NB4 (cell line): ENCODE results near the gene MMADHC.
A peak's percentile ranks its signal among the peaks of the same experiment; 100 is the strongest.

Source experiments
- DNase-seq: peaks from one replicate; pipeline ENCODE4 v3.0.0; 2010; ENCODE audit warnings: low read depth
- H3K4me3 ChIP-seq: one replicate; pipeline ENCODE4 v1.5.1; 2011; ENCODE audit warnings: mild to moderate bottlenecking, low read depth, low read length, moderate library complexity
- MYC ChIP-seq: IDR thresholded peaks from 2 replicates; pipeline ENCODE4 v1.6.1; 2011; ENCODE audit warnings: low read depth, low read length
- POLR2A ChIP-seq: IDR thresholded peaks from 2 replicates; pipeline ENCODE4 v1.6.1; 2011; ENCODE audit warnings: mild to moderate bottlenecking; ENCODE audit not compliant: insufficient read length; ENCODE audit errors: extremely low read depth
- TF ChIP-seq, protein P1 (sequence below): IDR thresholded peaks from one replicate; pipeline ENCODE4 v1.5.1; 2012; ENCODE audit warnings: low read depth, low read length
- TF ChIP-seq, protein P2 (sequence below): IDR thresholded peaks from 2 replicates; pipeline ENCODE4 v1.6.1; 2011; ENCODE audit warnings: low read depth, low read length

MMADHC gene

DNA sequence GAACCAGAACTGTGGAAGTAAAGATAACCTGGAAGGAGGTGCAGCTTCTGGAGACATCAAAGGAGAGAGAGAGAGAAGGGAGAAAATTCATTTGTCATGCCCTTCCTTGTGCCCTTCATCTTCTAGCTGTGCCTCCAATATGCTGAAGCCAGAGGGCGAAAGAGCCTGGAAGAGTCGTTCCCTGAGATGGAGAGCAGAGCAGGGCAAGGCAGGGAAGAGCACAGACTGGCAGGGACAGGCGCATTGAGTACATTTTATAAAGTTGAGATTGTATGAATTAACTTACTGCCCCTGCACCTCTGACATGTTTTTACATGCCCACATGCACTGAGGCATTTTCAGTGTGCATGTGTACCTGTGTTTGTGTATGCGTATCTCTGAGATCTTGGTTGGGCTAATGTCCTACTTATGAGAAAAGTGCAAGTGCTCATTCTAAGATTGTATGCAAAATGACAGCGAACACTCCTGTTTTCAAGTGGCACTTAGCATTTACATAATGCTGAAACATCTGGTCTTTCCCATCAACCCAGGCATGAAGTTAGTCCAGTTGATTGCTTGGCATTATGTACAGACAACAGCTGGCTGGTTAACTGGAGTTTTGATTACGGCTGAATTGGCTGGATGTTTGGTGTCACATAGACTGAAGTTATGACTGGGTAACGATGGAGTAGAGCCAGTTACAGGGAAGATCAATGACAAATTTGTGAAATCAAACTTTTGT is 23.7 kb upstream of the MMADHC start:
- H3K4me3 ChIP-seq: no peak overlapping the region
- TF ChIP-seq, protein P1, sequence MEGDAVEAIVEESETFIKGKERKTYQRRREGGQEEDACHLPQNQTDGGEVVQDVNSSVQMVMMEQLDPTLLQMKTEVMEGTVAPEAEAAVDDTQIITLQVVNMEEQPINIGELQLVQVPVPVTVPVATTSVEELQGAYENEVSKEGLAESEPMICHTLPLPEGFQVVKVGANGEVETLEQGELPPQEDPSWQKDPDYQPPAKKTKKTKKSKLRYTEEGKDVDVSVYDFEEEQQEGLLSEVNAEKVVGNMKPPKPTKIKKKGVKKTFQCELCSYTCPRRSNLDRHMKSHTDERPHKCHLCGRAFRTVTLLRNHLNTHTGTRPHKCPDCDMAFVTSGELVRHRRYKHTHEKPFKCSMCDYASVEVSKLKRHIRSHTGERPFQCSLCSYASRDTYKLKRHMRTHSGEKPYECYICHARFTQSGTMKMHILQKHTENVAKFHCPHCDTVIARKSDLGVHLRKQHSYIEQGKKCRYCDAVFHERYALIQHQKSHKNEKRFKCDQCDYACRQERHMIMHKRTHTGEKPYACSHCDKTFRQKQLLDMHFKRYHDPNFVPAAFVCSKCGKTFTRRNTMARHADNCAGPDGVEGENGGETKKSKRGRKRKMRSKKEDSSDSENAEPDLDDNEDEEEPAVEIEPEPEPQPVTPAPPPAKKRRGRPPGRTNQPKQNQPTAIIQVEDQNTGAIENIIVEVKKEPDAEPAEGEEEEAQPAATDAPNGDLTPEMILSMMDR: no peak
- no peak for TF ChIP-seq POLR2A
- TF ChIP-seq, protein P2, sequence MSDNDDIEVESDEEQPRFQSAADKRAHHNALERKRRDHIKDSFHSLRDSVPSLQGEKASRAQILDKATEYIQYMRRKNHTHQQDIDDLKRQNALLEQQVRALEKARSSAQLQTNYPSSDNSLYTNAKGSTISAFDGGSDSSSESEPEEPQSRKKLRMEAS: no peak
- TF ChIP-seq MYC: no peak
- DNase-seq: no peak

DNA sequence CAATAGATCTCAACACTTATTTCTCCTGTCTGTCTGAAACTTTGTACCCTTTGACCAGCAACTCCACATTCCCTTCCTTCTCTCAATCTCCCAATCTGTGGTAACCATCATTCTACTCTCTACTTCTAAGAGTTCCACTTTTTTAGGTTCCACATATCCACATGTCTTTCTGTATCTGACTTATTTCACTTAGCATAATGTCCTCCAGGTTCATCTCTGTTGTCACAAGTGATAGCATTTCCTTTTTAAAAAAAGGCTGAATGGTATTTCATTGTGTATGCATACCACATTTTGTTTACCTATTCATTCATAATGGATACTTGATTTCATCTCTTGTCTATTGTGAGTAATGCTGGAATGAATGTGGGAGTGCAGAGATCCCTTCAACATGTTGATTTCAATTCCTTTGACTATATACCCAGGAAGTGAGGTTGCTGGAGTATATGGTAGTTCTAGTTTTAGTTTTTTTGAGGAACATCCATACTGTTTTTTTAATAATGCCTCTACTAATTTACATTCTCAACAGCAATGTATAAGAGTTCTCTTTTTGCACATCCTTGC is 18.8 kb upstream of the MMADHC start:
- DNase-seq: no peak
- TF ChIP-seq MYC: no peak
- TF ChIP-seq, protein P1: no peak
- TF ChIP-seq, protein P2: no peak
- TF ChIP-seq POLR2A: no peak
- H3K4me3 ChIP-seq: no peak overlapping the region

DNA sequence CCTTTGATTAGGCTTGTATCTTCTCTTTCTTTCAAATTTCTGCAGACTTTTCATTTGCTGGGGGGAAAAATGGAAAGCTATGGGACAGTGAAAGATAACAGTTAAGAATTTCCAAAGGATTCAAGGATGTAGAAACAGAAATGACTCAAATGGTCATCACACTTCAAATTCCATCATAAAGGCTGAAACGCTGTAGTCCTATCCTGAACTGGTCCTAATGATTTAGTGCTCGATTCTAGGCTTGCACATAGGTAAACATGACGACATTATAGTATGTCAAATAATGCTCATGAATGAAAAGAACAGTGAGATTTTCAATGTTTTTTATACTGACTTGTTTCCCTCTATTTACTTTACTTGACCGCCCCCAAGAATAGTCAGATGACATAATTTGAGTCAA is 15.7 kb upstream of the MMADHC start:
- no peak for DNase-seq
- TF ChIP-seq, protein P1: no peak
- TF ChIP-seq, protein P2: no peak
- H3K4me3 ChIP-seq: no peak overlapping the region

DNA sequence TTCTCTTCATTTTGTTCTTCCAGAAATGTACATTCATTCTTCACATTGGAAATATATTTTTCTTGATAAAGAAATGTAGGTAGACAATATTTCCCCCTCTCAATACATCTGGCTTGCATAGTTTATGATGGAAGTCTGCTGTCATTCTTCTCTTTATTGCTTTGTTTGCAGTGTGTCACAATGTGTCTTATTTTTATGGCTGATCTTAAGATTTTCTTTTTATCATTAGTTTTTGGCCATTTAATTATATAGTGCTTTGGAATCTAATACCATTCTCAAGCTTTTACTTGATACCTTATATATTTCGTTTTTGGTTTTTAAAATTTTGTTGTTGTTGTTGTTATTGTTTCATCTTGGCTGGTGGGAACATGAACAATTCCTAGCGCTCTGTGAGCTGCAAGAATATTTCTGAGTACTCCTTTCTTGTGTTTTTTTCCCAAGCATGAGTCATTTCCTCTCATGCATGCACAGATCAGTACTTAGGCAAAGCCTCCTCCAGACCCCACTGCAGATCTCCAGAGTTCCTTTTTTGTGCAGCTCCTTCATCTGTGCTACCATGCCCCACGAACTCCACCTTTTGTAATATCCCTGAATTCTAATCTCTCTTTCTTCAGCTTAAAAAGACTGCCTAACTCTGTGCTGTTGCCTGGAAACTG is 13.7 kb upstream of the MMADHC start:
- H3K4me3 ChIP-seq: no peak overlapping the region
- no peak for TF ChIP-seq MYC
- TF ChIP-seq, protein P2: no peak
- no peak for TF ChIP-seq POLR2A
- TF ChIP-seq, protein P1: no peak
- DNase-seq: peak; percentile 69

DNA sequence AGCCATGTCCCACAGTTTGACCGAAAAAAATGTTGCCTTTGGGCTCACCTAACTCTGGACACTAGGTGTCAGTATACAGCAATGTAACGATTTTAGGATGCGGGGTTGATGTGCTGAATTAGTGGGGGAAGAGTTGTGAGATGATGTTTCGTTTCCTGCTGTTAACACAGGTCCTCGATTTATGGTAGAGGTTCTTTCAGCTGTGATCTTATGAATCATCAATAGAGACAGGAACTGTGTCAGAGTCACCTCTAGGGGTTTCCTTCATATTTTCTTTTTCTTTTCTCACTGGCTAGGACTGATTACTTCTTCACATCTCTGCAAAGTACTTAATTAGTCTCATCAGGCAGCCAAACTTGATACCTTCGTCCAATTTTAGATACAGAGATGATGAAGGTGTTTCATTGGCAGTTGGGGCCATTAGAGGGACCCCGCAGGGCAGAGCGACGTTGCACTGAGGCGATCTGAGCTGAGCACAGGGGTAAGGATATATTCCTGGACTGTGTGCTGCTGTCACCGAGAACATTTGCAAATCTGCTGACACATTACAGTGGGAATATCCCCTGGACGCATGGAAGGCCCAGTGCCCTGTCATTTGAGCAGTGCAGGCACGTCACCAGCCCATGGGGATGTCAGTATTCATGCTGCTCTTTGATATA is 10.2 kb upstream of the MMADHC start:
- no peak overlapping the region for H3K4me3 ChIP-seq
- peak; percentile 74 for DNase-seq
- TF ChIP-seq, protein P1: peak; percentile 81
- no peak for TF ChIP-seq MYC
